HEK293T (cell line): ENCODE data around the gene SEMA5A.
A peak's percentile ranks its signal among the peaks of the same experiment; 100 is the strongest.

ENCODE experiments used
- CTBP1 ChIP-seq: fragments of 450-650 bp; IDR thresholded peaks from 2 replicates; pipeline ENCODE4 v1.6.1; 2016; ENCODE audit warnings: borderline replicate concordance
- FOXM1 ChIP-seq: fragments of 450-650 bp; IDR thresholded peaks from 2 replicates; pipeline ENCODE4 v1.6.1; 2017; ENCODE audit warnings: mild to moderate bottlenecking, borderline replicate concordance
- TARDBP ChIP-seq: fragments of 450-650 bp; IDR thresholded peaks from 2 replicates; pipeline ENCODE4 v1.6.1; 2016
- TF ChIP-seq, protein P1 (sequence below): fragments of 450-650 bp; IDR thresholded peaks from 2 replicates; pipeline ENCODE4 v1.6.1; 2016

DNA sequence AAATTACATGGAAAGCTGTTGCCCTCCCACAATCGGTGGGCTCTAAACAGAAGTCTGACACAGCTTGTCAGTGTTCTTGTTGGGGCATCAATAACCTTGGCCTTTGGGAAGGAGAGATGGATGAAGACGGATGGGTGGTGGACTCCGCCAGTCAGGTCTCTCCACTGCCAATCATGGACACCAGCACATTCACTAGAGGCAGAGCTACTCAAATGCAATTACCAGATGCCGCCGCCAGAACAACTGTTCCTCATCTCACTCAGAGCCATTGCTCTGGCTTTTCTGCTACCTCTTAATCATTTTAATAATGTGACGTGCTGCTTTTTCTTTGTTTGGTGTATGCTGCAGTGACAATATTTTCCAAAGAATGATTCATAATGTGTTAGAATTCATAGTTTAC is 27.9 kb upstream of the SEMA5A start:
- TF ChIP-seq CTBP1 (no peak), FOXM1 (no peak), TARDBP (no peak)
- TF ChIP-seq, protein P1, sequence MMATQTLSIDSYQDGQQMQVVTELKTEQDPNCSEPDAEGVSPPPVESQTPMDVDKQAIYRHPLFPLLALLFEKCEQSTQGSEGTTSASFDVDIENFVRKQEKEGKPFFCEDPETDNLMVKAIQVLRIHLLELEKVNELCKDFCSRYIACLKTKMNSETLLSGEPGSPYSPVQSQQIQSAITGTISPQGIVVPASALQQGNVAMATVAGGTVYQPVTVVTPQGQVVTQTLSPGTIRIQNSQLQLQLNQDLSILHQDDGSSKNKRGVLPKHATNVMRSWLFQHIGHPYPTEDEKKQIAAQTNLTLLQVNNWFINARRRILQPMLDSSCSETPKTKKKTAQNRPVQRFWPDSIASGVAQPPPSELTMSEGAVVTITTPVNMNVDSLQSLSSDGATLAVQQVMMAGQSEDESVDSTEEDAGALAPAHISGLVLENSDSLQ = 0 out of 2 replicates have a peak, but pooled peaks have one; percentile 11
